ENCODE measurements around the gene TENM4.

TENM4 gene

GRCh38 chr11:78938036-78938435, 502.8 kb downstream of the TENM4 start:
- no peak for DNase-seq (ENCODE audit: low read depth in 2 of 2)

GRCh38 chr11:78935398-78936068, 505.3 kb downstream of the TENM4 start:
- DNase-seq (ENCODE audit: low read depth in 2 of 2), result no peak

GRCh38 chr11:78933350-78933749, 507.5 kb downstream of the TENM4 start:
- no peak for DNase-seq (ENCODE audit: low read depth in 2 of 2)

DNA sequence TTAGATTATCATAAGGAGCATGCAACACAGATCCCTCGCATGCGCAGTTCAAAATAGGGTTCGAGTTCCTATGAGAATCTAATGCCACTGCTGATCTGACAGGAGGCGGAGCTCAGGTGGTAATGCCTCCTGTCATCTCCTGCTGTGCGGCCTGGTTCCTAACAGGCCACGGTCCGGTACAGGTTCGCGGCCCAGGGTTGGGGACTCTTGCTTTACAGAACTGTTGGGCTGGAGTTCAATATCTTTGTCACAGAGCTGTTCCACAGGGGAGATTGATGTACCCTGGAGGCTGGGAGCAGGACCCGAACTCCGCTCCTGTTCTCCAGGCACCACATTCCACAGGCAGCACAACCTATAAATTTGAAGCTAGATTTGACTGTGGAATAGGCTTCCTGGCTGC, 508.1 kb downstream of the TENM4 start:
- no peak for DNase-seq (ENCODE audit: low read depth in 2 of 2)

GRCh38 chr11:78931891-78932290, 508.9 kb downstream of the TENM4 start:
- DNase-seq (ENCODE audit: low read depth in 2 of 2), result no peak

DNA sequence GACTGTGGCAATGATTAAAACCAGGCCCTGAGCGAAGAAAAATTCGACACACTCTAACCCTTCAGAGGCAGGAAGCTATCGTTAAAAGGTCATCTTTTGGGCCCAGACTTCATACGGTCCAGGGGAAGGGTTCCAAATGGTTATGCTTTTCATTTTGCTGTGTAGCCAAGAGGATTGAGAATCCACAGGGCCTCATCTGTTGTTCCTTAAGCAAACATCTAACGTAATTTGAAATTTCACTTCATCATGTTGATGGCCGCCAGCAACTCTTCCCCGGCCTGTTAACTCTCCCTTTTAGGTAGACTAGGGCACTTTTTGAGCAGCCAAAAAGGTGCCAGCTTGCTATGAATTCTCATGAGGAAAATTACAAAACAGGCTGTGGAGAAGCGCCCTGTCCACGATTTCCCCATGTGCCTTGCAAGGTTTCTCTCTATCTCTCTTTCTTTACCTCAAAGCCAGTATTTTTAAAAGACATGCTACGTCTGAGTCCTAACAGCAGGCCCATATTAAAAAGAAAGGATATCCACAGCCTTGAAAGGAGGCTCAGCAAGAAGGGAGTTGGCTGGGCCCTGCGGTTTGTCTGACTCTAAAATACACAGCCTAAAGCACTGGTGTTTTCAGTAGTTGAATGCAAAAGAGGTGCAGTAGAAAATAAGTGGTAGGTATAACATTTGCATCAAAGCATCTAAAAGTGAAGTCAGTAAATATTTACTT, 509.9 kb downstream of the TENM4 start:
- DNase-seq (ENCODE audit: low read depth in 2 of 2), result no peak

DNA sequence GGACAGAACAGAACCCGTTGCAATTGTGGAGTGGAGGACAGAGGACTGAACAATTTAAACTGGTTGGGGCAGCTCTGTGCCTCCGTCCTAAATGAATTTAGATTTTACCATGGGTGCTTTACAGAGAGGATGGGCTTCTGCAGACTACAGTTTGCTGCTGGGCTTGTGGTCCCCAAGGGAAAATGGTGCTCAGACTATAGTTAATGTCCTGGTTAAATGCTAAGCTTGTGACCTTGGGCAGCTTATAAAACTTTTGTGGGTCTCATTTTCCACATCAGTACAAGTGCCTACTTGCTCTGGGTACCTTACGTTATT, 511.0 kb downstream of the TENM4 start:
- DNase-seq (ENCODE audit: low read depth in 2 of 2), result no peak

DNA sequence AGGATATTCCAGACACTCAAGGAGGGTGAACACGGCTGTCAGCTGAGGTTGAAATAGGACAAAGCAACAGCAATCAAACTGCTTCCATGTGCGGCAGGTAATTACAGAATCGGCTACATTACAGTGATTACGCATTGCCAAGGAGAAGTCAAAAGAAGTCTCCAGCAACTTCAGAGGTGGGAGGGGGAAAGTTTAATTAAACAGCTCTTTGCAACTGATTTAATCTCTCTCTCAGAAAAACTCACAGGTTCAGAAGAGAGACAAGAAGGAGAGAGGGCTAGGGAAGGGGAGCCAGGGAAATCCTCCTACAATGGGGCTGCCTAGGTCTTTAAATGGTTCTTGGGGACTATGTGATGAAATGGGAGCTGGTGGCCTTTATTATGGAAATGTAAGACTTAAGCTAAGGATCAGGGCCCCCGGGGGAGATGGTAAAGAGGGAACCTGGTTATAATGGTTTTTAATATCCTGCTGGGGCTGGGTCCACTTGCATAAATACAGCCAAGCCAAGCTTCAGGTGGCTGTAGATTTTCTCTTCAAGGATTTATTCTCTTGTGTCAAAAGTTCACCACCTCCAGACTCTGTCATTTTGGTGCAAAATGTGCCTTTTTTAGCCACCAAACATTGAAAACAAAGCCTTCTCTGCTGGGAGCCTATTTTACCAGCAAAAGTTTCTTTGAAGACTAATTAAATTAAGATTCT, 511.5 kb downstream of the TENM4 start:
- DNase-seq (ENCODE audit: low read depth in 2 of 2), result no peak

DNA sequence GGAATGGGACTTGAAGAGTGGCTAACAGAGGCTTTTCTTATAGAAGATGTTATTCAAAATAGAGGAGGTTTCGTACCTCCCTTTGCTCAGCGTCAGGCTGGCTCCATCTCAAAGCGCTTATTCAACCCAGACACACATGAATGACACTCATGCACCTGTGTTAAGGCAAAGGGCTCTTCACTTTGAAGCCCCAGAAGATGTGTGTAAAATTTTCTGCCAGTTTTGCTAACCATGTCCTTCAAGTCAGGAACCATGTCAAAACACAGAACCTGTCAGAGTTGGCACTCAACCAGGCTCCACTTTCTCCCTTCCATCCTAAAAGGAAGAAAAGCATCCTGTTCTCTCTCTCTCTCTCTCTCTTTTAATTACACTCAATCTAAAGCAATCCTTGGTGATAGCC, 513.3 kb downstream of the TENM4 start:
- no peak for DNase-seq (ENCODE audit: low read depth in 2 of 2)

- DNase-seq (ENCODE audit: low read depth in 2 of 2), result no peak
Measured at GRCh38 chr11:78926633-78927338, 514.0 kb downstream of the TENM4 start.

DNA sequence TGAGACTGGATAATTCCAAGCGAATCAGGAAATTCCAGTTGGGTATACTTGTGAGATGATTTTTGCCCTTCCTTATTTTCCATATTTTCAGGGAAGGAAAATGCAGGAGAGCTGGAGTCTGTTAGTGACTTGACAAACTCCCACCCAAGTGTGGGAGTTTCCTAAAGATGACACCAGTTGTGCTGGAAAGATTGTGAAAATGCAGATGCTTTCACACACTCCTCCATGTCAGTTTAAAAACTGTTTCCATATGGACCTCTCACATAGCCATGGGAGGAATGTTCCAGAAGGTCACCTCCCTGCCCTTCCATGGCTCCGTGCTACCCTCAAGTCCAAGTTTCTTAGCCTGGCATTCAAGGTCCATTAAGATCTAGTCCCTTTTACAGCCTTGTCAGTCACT, 515.4 kb downstream of the TENM4 start:
- no peak for DNase-seq (ENCODE audit: low read depth in 2 of 2)

GRCh38 chr11:78922859-78923625, 517.8 kb downstream of the TENM4 start:
- no peak for DNase-seq (ENCODE audit: low read depth in 2 of 2)

GRCh38 chr11:78921509-78921908, 519.3 kb downstream of the TENM4 start:
- DNase-seq (ENCODE audit: low read depth in 2 of 2), result no peak

- no peak for DNase-seq (ENCODE audit: low read depth in 2 of 2)
Measured at GRCh38 chr11:78920329-78920728, 520.5 kb downstream of the TENM4 start.

- DNase-seq (ENCODE audit: low read depth in 2 of 2), result no peak
Measured at GRCh38 chr11:78916759-78917158, 524.1 kb downstream of the TENM4 start.

DNA sequence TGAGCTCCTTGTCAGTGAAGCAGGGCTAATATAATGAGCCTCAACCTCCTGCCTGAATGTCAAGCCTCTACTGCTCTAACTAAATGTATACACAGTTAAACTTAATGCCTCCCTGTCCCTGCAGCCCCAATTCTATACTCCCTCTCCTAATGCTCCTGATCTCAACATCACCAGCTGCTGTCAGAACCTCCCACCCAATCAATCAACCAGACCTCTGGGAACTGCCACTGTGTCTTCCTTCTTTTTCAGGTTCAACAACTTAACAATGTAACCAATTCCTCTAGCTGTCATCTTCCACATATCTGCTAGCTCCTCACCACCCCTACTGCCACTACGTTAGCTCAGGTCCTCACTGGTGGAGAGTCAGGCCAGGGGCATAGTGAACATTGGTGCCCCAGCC, 526.3 kb downstream of the TENM4 start:
- DNase-seq (ENCODE audit: low read depth in 2 of 2), result no peak

DNA sequence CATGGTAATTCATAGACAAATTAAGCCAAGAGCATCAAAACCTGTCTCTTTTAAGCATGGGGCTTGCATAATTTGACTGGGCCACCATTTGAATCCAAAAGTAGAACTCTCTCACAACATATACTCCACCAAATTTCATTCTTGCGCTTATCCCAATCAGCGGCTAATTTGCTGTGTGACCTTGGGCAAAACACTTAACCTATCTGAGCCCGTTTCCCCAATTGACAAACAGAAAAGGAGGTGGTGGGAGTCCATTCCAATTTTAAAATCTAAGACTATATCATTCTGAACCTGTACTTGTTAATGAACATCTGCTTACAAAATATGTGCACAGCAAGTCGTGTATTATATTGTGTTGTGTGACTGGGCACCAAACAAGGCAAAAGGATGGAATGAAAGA, 528.1 kb downstream of the TENM4 start:
- no peak for DNase-seq (ENCODE audit: low read depth in 2 of 2)

DNA sequence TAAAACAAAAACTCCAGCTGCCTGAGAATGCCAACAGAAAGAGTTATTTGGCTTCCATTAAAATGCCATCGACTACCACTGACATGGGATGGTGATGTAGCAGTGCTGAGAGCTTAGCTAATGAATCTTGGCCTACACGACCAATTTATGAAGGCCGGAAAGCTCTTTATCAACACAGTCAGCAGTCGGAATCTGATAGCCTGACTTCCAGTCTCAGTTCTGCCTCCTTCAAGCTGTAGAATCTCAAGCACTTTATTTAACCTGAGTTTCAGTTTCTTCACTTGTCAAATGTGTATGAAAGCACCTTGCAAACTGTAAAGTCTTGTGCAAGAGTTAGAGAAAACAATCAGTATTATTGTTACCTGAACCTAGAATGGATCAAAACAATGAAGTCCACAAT, 530.5 kb downstream of the TENM4 start:
- no peak for DNase-seq (ENCODE audit: low read depth in 2 of 2)

- DNase-seq (ENCODE audit: low read depth in 2 of 2), result no peak
Measured at GRCh38 chr11:78909386-78909785, 531.4 kb downstream of the TENM4 start.

GRCh38 chr11:78907636-78908035, 533.2 kb downstream of the TENM4 start:
- DNase-seq (ENCODE audit: low read depth in 2 of 2), result no peak

GRCh38 chr11:78906566-78906965, 534.3 kb downstream of the TENM4 start:
- DNase-seq (ENCODE audit: low read depth in 2 of 2), result no peak

GRCh38 chr11:78905756-78906155, 535.1 kb downstream of the TENM4 start:
- no peak for DNase-seq (ENCODE audit: low read depth in 2 of 2)
